ENCODE results near the gene ANK3. TPM values are rescaled to one million over a fixed set of nuclear protein-coding genes. Genes with fewer than 3 reads are reported as not detected.

Gene ANK3
- total RNA-seq, 1 experiment from 2014 or later = 69.6 TPM

GRCh38 chr10:59995862-59996261 is 393.8 kb downstream of the ANK3 start:
- H3K27ac Mint-ChIP-seq = no peak overlapping the region
- ATAC-seq = no peak
- CTCF ChIA-PET = no interaction called here

GRCh38 chr10:59993931-59994330 is 395.7 kb downstream of the ANK3 start:
- Mint-ChIP-seq H3K9me3 (peaks cover 12% of the 10 kb centered on the region), H3K27me3 (ENCODE audit: low read depth) (no peaks in the 10 kb centered on the region), H3K4me3 (no peak overlapping the region), H3K4me1 (peaks cover 17% of the 10 kb centered on the region), H3K27ac (no peak overlapping the region), H3K36me3 (peaks cover 4% of the 10 kb centered on the region; the same call in 1 of the 2 replicates)
- ATAC-seq (no peak), DNase-seq (ENCODE audit: low spot score) (no peak)
- ChIA-PET CTCF (no interaction called here), POLR2A (interaction anchor here (0.6 kb wide), 1 partner anchor 151 kb away, joined by 12 read pairs; no protein-coding TSS in a partner anchor)
- TF ChIP-seq FOXP1 (CRISPR knock-in tag; IDR thresholded peaks at IDR 0.05; ENCODE audit: borderline replicate concordance) = no peak
- no peak for TF ChIP-seq ZNF425 (CRISPR knock-in tag; conservative IDR thresholded peaks at IDR 0.05)
- no peak for TF ChIP-seq HMGA2 (CRISPR knock-in tag; IDR thresholded peaks at IDR 0.05)
- no peak for TF ChIP-seq ARID4B (CRISPR knock-in tag; IDR thresholded peaks at IDR 0.05; ENCODE audit: borderline replicate concordance)
- TF ChIP-seq ZSCAN18 (CRISPR knock-in tag; IDR thresholded peaks at IDR 0.05) = no peak
- TF ChIP-seq ELF4 (CRISPR knock-in tag; IDR thresholded peaks at IDR 0.05; ENCODE audit: low read depth) = no peak
- no peak for TF ChIP-seq GRHL2 (CRISPR knock-in tag; IDR thresholded peaks at IDR 0.05; ENCODE audit: insufficient replicate concordance, severe bottlenecking)
- TF ChIP-seq NR1H2 (CRISPR knock-in tag; IDR thresholded peaks at IDR 0.05) = no peak
- no peak for TF ChIP-seq NR2C2 (CRISPR knock-in tag; IDR thresholded peaks at IDR 0.05)
- TF ChIP-seq TP53 (CRISPR knock-in tag; IDR thresholded peaks at IDR 0.05) = no peak
- TF ChIP-seq JAZF1 (CRISPR knock-in tag; IDR thresholded peaks at IDR 0.05) = no peak

More at GRCh38 chr10:59995862-59996261, 393.8 kb downstream of the ANK3 start:
- no peak for DNase-seq (ENCODE audit: low spot score)
- POLR2A ChIA-PET = no interaction called here
- H3K27me3 Mint-ChIP-seq (ENCODE audit: low read depth) = no peaks in the 10 kb centered on the region
- H3K4me1 Mint-ChIP-seq = peaks cover 17% of the 10 kb centered on the region
- H3K36me3 Mint-ChIP-seq = peaks cover 14% of the 10 kb centered on the region
- peaks cover 32% of the 10 kb centered on the region for H3K9me3 Mint-ChIP-seq
- no peak overlapping the region for H3K4me3 Mint-ChIP-seq
- no peak for TF ChIP-seq RORB (CRISPR knock-in tag; IDR thresholded peaks at IDR 0.05)
- TF ChIP-seq ERG (CRISPR knock-in tag; IDR thresholded peaks at IDR 0.05) = no peak
- TF ChIP-seq ELF4 (CRISPR knock-in tag; IDR thresholded peaks at IDR 0.05; ENCODE audit: low read depth) = no peak
- no peak for TF ChIP-seq IRF2 (CRISPR knock-in tag; IDR thresholded peaks at IDR 0.05; ENCODE audit: borderline replicate concordance, low read depth)

Data from WTC11 (cell line).